AG04449 (cell line): ENCODE data around the gene OR2A2.

Experiments used
- CTCF ChIA-PET: fragments of 350-600 bp; formaldehyde crosslinking; extraction: SDS; loops from one replicate; lab custom pipeline; 2021; ENCODE audit warnings: antibody characterized with exemption; lab: Yijun Ruan, JAX
- POLR2A ChIA-PET: fragments of 400-600, 350-600 bp; formaldehyde crosslinking; extraction: SDS; loops from one replicate; lab custom pipeline; 2020; ENCODE audit warnings: antibody characterized with exemption, inconsistent platforms; lab: Yijun Ruan, JAX
- DNase-seq: peaks from one replicate; pipeline ENCODE4 v3.0.0-alpha.2; 2010; ENCODE audit warnings: low read depth, low spot score
- H3K4me3 ChIP-seq: 2 replicates; pipeline ENCODE4 v1.5.1; 2011; ENCODE audit warnings: low read depth, mild to moderate bottlenecking, control low read depth, low read length
- TF ChIP-seq, protein P1 (sequence below): IDR thresholded peaks from one replicate; pipeline ENCODE4 v1.5.1; 2011; ENCODE audit warnings: mild to moderate bottlenecking, moderate library complexity, low read length, control low read depth, inconsistent platforms; ENCODE audit not compliant: insufficient read depth; ENCODE audit errors: missing control alignments

OR2A2 gene

DNA sequence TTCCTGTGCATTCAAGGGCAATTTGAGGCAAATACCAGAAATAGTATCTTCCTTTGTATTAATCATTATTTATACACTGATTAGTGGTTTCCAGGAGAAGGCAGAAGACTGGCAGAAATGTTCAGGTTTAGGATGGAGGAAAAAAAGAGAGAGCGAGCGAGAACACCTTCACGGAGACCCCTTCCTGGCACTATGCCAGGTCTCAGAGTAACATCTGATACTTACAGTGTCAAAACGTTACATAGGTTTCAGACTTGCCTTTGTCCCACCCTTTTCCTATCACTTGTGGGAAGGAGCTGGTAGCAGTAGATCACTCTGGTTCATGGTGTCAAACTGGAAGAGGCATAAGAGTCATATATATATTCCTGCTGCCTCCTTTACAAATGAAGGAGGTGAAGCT lies 22.7 kb upstream of the OR2A2 start:
- ChIA-PET CTCF (no interaction called here), POLR2A (no interaction called here)
- TF ChIP-seq, protein P1, sequence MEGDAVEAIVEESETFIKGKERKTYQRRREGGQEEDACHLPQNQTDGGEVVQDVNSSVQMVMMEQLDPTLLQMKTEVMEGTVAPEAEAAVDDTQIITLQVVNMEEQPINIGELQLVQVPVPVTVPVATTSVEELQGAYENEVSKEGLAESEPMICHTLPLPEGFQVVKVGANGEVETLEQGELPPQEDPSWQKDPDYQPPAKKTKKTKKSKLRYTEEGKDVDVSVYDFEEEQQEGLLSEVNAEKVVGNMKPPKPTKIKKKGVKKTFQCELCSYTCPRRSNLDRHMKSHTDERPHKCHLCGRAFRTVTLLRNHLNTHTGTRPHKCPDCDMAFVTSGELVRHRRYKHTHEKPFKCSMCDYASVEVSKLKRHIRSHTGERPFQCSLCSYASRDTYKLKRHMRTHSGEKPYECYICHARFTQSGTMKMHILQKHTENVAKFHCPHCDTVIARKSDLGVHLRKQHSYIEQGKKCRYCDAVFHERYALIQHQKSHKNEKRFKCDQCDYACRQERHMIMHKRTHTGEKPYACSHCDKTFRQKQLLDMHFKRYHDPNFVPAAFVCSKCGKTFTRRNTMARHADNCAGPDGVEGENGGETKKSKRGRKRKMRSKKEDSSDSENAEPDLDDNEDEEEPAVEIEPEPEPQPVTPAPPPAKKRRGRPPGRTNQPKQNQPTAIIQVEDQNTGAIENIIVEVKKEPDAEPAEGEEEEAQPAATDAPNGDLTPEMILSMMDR, result no peak
- no peak for DNase-seq
- H3K4me3 ChIP-seq, result no peak overlapping the region

DNA sequence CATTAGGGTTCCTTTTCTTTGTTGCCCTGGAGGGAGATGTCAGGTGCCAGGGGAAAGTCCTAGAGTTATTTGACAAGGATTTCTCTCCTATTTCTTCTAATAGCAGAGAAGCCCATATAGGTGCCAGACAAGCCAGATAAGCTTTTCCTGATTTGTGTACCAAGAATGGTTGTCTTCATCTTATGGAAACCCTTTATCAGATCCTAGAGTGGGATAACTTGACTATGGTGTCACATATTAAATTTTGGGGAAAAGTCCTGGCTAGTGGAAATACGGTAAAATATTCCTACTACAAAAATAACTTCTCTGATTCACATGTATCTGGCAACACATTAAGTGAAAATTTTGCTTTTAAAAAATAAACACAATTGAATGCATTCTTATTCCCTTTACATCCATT lies 22.2 kb upstream of the OR2A2 start:
- ChIA-PET CTCF (no interaction called here), POLR2A (no interaction called here)
- no peak overlapping the region for H3K4me3 ChIP-seq
- no peak for DNase-seq
- TF ChIP-seq, protein P1, result no peak

DNA sequence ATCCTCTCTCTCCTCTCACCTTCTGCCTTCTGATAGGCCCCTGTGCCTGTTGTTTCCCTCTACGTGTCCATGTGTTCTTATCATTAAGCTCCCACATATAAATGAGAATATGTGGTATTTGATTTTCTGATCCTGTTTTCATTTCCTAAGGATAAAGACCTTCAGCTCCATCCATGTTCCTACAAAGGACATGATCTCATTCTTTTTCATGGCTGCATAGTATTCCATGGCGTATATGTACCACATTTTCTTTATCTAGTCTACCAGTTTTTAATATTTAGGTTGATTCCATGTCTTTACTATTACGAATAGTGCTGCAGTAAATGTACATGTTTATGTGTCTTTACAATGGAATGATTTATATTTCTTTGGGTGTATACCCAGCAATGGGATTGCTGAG lies 18.7 kb upstream of the OR2A2 start:
- no peak overlapping the region for H3K4me3 ChIP-seq
- TF ChIP-seq, protein P1, result no peak
- ChIA-PET POLR2A (no interaction called here), CTCF (no interaction called here)
- no peak for DNase-seq

DNA sequence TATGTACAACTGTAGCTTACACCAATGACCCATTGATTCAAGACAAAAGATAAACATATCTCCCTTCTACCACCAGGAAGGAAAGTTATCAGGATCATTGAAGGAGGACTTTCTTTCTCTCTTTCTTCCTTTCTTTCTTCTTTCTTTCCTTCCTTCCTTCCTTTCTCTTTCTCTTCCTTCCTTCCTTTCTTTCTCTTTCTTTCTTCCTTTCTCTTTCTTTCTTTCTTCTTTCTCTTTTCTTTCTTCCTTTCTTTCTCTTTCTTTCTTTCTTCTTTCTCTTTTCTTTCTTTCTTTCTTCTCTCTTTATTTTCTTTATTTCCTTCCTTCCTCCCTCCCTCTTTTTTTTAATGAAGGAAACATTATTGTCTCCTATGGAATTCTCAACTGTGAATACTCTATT lies 10.6 kb upstream of the OR2A2 start:
- TF ChIP-seq, protein P1, result no peak

DNA sequence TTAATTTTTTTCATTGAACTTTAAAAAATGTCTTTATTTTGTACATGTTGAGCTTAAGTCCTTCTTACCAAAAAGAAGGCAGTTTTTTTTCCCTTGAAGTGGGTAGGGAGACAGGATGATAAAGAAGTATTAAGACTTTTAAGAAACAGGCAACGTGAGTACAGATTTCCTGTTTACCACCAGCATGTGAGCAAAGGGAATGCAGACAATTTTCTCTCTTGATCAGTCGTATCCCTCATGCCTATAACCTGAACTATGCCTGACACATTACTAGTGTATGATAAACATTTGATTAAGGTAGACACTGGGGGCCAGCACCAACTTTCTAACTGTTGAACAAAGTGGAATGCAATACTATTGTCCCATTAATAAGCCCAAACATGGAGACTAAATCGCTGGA lies 8.8 kb upstream of the OR2A2 start:
- DNase-seq, result no peak
- ChIA-PET CTCF (interaction anchor here (0.6 kb wide), 1 partner anchor 45 kb away, joined by 3 read pairs; no protein-coding TSS in a partner anchor), POLR2A (no interaction called here)
- TF ChIP-seq, protein P1, result no peak
- H3K4me3 ChIP-seq, result no peak overlapping the region

More for the DNA sequence above, 10.6 kb upstream of the OR2A2 start:
- DNase-seq, result no peak
- H3K4me3 ChIP-seq, result no peak overlapping the region
- ChIA-PET POLR2A (no interaction called here), CTCF (no interaction called here)

DNA sequence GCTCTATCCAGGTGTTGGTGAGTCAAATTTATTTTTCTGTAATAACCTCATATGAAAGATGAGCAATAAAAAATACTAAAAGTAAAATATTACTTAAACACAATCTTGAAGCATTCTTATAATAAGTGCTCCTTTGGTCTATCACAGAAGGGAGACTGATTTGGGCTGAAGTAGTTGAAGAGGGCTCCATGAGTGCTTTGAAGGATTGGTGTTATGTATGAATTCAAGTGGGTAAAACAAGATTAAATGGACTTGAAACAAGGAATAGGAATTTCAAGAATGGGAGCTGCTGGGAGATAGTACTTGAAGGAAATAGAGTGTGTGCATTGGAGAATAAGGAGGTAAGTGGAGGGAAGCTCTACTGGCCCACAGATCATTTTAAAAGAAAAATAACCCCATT lies 7.3 kb upstream of the OR2A2 start:
- CTCF ChIA-PET, result no interaction called here
- no peak for DNase-seq

More for the DNA sequence above, 7.3 kb upstream of the OR2A2 start:
- POLR2A ChIA-PET, result no interaction called here
- H3K4me3 ChIP-seq, result no peak overlapping the region
- TF ChIP-seq, protein P1, result no peak
